Smooth muscle cell (in vitro differentiated cells): ENCODE results near the gene MCM9. TPM values are rescaled to one million over a fixed set of nuclear protein-coding genes. Genes with fewer than 3 reads are reported as not detected.

ENCODE experiments used
- DNase-seq: peaks from one replicate; lab custom pipeline; 2025; ENCODE audit not compliant: unreplicated experiment; lab: John Stamatoyannopoulos, UW
- H2AFZ ChIP-seq: fragments of 200-600 bp; sonication (generic); 2 replicates; pipeline ENCODE4 v1.6.0; 2016; ENCODE audit warnings: antibody characterized with exemption, low read depth, mild to moderate bottlenecking
- H3F3A ChIP-seq: fragments of 200-600 bp; sonication (generic); 2 replicates; pipeline ENCODE4 v1.6.0; 2017; ENCODE audit warnings: antibody characterized with exemption, low read depth
- H3K27ac ChIP-seq: fragments of 200-600 bp; sonication (generic); 2 replicates; pipeline ENCODE4 v1.5.1; 2016; ENCODE audit warnings: low read depth, mild to moderate bottlenecking
- H3K27me3 ChIP-seq: fragments of 200-600 bp; sonication (generic); 2 replicates; pipeline ENCODE4 v1.6.1; 2016; ENCODE audit warnings: low read depth, mild to moderate bottlenecking
- H3K36me3 ChIP-seq: fragments of 200-600 bp; sonication (generic); 2 replicates; pipeline ENCODE4 v1.5.1; 2016; ENCODE audit warnings: low read depth
- H3K4me1 ChIP-seq: fragments of 200-600 bp; sonication (generic); 2 replicates; pipeline ENCODE4 v1.5.1; 2016; ENCODE audit warnings: low read depth
- H3K4me2 ChIP-seq: fragments of 200-600 bp; sonication (generic); 2 replicates; pipeline ENCODE4 v1.6.0; 2016; ENCODE audit warnings: mild to moderate bottlenecking
- H3K4me3 ChIP-seq: fragments of 200-600 bp; sonication (generic); 2 replicates; pipeline ENCODE4 v1.5.1; 2016; ENCODE audit warnings: mild to moderate bottlenecking
- H3K79me2 ChIP-seq: fragments of 200-600 bp; sonication (generic); 2 replicates; pipeline ENCODE4 v1.6.0; 2016; ENCODE audit warnings: low read depth, mild to moderate bottlenecking
- H3K9ac ChIP-seq: fragments of 200-600 bp; sonication (generic); 2 replicates; pipeline ENCODE4 v1.6.0; 2016; ENCODE audit warnings: low read depth
- H3K9me3 ChIP-seq: fragments of 200-600 bp; sonication (generic); replicated peaks from 2 replicates; pipeline ENCODE4 v1.5.1; 2016; ENCODE audit warnings: low read depth
- H4K20me1 ChIP-seq: fragments of 200-600 bp; sonication (generic); 2 replicates; pipeline ENCODE4 v1.6.0; 2016; ENCODE audit warnings: low read depth
- WGBS: methylation state at CpG from one replicate; pipeline ENCODE4 v1.1.7; 2016; ENCODE audit warnings: low lambda C conversion rate; 5-methylcytosine and 5-hydroxymethylcytosine counted together
- polyA plus RNA-seq: library from polyadenylated mRNA; unstranded; fragments of >200 nt; fragmentation: Nextera tagmentation; extraction: Ambion mirVana; gene quantifications from 2 replicates; pipeline ENCODE4 v1.2.1, GENCODE V29; 2016
- total RNA-seq: library from RNA; depleted of rRNA; stranded (reverse); fragments of >200 nt; gene quantifications from 2 replicates; pipeline ENCODE4 v1.2.3, GENCODE V29; 2014
- TF ChIP-seq, protein P1 (sequence below): fragments of 200-600 bp; sonication (generic); IDR thresholded peaks from 2 replicates; pipeline ENCODE4 v1.5.1; 2017; ENCODE audit warnings: borderline replicate concordance, mild to moderate bottlenecking, antibody characterized with exemption; ENCODE audit not compliant: insufficient read depth, poor library complexity, severe bottlenecking

The MCM9 gene
- total and polyA plus RNA-seq, 2 experiments from 2014 or later: 3.8 to 7.8 TPM

DNA sequence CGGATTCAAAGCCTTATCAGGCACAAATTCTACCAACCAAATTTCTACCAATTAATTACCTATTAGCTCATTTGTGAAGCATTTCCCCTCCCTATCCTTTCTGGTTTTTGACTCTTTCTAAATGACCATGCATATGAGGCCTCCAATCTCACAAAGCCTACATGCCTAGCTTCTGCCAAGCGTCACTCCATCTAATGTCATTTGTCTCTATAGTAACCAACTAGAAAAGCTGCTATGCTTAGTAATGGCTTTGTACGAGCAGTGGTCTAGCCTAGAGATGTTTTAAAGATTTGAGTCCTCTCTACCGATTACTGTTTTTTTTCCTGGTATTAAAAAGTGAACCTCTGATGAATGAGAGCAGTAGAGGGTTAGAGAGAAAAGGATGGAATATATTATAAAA lies 45.8 kb downstream of the MCM9 start:
- H3K9me3 ChIP-seq: no peaks in the 10 kb centered on the region
- TF ChIP-seq, protein P1, sequence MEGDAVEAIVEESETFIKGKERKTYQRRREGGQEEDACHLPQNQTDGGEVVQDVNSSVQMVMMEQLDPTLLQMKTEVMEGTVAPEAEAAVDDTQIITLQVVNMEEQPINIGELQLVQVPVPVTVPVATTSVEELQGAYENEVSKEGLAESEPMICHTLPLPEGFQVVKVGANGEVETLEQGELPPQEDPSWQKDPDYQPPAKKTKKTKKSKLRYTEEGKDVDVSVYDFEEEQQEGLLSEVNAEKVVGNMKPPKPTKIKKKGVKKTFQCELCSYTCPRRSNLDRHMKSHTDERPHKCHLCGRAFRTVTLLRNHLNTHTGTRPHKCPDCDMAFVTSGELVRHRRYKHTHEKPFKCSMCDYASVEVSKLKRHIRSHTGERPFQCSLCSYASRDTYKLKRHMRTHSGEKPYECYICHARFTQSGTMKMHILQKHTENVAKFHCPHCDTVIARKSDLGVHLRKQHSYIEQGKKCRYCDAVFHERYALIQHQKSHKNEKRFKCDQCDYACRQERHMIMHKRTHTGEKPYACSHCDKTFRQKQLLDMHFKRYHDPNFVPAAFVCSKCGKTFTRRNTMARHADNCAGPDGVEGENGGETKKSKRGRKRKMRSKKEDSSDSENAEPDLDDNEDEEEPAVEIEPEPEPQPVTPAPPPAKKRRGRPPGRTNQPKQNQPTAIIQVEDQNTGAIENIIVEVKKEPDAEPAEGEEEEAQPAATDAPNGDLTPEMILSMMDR: no peak
- H3K4me1 ChIP-seq: peaks cover 9% of the 10 kb centered on the region
- no peak overlapping the region for H3K4me2 ChIP-seq
- H3K9ac ChIP-seq: no peak overlapping the region
- peaks cover 64% of the 10 kb centered on the region for H3K79me2 ChIP-seq
- no peak overlapping the region for H3K27ac ChIP-seq
- H3K4me3 ChIP-seq: no peak overlapping the region
- 64% methylated on average over 4 of the region's 4 CpGs for WGBS
- no peaks in the 10 kb centered on the region for H3K36me3 ChIP-seq
- H3K27me3 ChIP-seq: no peaks in the 10 kb centered on the region
- H3F3A ChIP-seq: peaks cover 11% of the 10 kb centered on the region
- no peak overlapping the region for H2AFZ ChIP-seq
- no peak for DNase-seq
- peaks cover 13% of the 10 kb centered on the region for H4K20me1 ChIP-seq

GRCh38 chr6:118886641-118887040 lies 48.3 kb downstream of the MCM9 start:
- Histone ChIP-seq H3K36me3 (no peaks in the 10 kb centered on the region), H3K27me3 (no peaks in the 10 kb centered on the region), H3K9ac (no peak overlapping the region), H3K79me2 (peaks cover 84% of the 10 kb centered on the region), H3K27ac (no peak overlapping the region), H3K4me3 (no peak overlapping the region), H3K4me1 (no peaks in the 10 kb centered on the region), H2AFZ (no peak overlapping the region), H3F3A (no peaks in the 10 kb centered on the region), H4K20me1 (peaks cover 19% of the 10 kb centered on the region), H3K9me3 (no peaks in the 10 kb centered on the region), H3K4me2 (no peak overlapping the region)
- DNase-seq: no peak
- WGBS: 98% methylated on average over 6 of the region's 6 CpGs
- TF ChIP-seq, protein P1: no peak

DNA sequence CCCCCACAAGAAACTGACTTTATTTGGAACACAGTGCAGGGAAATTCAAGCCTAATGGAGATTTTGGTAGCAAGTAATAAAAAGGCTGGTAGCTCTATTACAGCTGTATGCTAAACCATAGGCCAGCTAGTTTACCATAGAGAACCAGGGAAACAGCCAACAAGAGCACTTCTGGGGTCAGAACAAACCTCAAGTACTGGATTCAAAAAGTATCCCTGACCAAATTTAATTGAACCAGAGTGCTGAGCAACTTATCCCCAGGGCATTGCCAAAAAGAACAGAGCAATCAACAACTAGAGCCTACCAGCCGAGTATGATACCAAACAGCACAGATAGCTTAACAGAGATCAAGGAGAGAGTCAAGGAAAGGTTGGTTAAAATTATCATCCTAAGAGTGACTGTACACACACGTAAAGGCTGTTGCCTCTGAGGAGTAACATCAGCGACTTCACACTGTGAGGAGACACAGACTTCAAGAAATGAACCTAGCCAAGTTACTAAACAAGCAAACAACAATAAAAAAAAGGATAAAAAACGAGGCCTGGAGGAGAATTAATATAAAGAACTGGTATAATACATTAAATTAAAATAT lies 52.5 kb downstream of the MCM9 start:
- Histone ChIP-seq H3K27ac (no peak overlapping the region), H3K9me3 (no peaks in the 10 kb centered on the region), H3K4me3 (no peak overlapping the region), H2AFZ (no peak overlapping the region), H3K4me1 (no peaks in the 10 kb centered on the region), H3K9ac (no peak overlapping the region), H3K79me2 (peaks cover 78% of the 10 kb centered on the region), H3K27me3 (no peaks in the 10 kb centered on the region), H4K20me1 (peaks cover 21% of the 10 kb centered on the region), H3F3A (no peaks in the 10 kb centered on the region), H3K4me2 (no peak overlapping the region), H3K36me3 (no peaks in the 10 kb centered on the region)
- TF ChIP-seq, protein P1: no peak
- DNase-seq: no peak
- WGBS: 57% methylated on average over 4 of the region's 4 CpGs
